ENCODE results near the gene CACNA1B. TPM values are rescaled to one million over a fixed set of nuclear protein-coding genes. Genes with fewer than 3 reads are reported as not detected.
"Not testable (repeated sequence)": the region's sequence is repeated elsewhere in the genome, so short reads cannot be mapped to it uniquely, and the experiment has no call there.

Gene CACNA1B
- total and polyA plus RNA-seq, 7 donors = under 0.01 to 1.4 (median 0.55) TPM; not detected in 1

- H3K27me3 ChIP-seq; intact Hi-C loops (cut with DNase I); H3K4me3 ChIP-seq; H3K27ac ChIP-seq; DNase-seq; H3K9me3 ChIP-seq; H3K36me3 ChIP-seq; H3K4me1 ChIP-seq: not testable (repeated sequence)
- WGBS, 2 donors = 78 to 84% methylated on average over 12 of the region's 12 CpGs
Observed at GRCh38 chr9:137888621-137889020, 11.0 kb downstream of the CACNA1B start.

- H3K9me3 ChIP-seq; intact Hi-C loops (cut with DNase I): not testable (repeated sequence)
- 86 to 91% methylated on average over 12 of the region's 14 CpGs for WGBS, 2 donors
Observed at GRCh38 chr9:137889966-137890365, 12.4 kb downstream of the CACNA1B start.

GRCh38 chr9:137890768-137891587 is 13.4 kb downstream of the CACNA1B start:
- WGBS, 2 donors = 71 to 74% methylated on average over 22 to 23 of the region's 24 CpGs
- DNase-seq; H3K36me3 ChIP-seq; H3K9me3 ChIP-seq; H3K4me3 ChIP-seq; H3K27ac ChIP-seq; intact Hi-C loops (cut with DNase I); H3K27me3 ChIP-seq; H3K4me1 ChIP-seq: not testable (repeated sequence)

More at GRCh38 chr9:137889966-137890365, 12.4 kb downstream of the CACNA1B start:
- not testable (repeated sequence) for H3K36me3 ChIP-seq, DNase-seq, H3K27ac ChIP-seq, H3K4me1 ChIP-seq, H3K4me3 ChIP-seq, H3K27me3 ChIP-seq

GRCh38 chr9:137891588-137892423 is 14.2 kb downstream of the CACNA1B start:
- Histone ChIP-seq H3K27ac (no peak overlapping the region), H3K27me3 (no peaks in the 10 kb centered on the region), H3K4me3 (no peak overlapping the region), H3K9me3 (no peaks in the 10 kb centered on the region), H3K36me3 (no peaks in the 10 kb centered on the region), H3K4me1 (no peaks in the 10 kb centered on the region)
- no peak for DNase-seq
- WGBS, 2 donors = 68 to 71% methylated on average over 20 of the region's 20 CpGs
- TF ChIP-seq CTCF (IDR thresholded peaks at IDR 0.05) = no peak
- TF ChIP-seq POLR2A (IDR thresholded peaks at IDR 0.05) = no peak
- no peak for TF ChIP-seq POLR2AphosphoS5 (IDR thresholded peaks at IDR 0.05)
- TF ChIP-seq EP300 (IDR thresholded peaks at IDR 0.05) = no peak
- intact Hi-C loops (cut with DNase I) = no loop called here

GRCh38 chr9:137892424-137893191 is 15.0 kb downstream of the CACNA1B start:
- H3K27ac ChIP-seq = no peak overlapping the region
- intact Hi-C loops (cut with DNase I) = no loop called here
- no peaks in the 10 kb centered on the region for H3K27me3 ChIP-seq
- H3K4me1 ChIP-seq = no peaks in the 10 kb centered on the region
- no peak for DNase-seq
- no peak overlapping the region for H3K4me3 ChIP-seq
- no peaks in the 10 kb centered on the region for H3K36me3 ChIP-seq
- no peak for TF ChIP-seq POLR2A (IDR thresholded peaks at IDR 0.05)
- no peak for TF ChIP-seq EP300 (IDR thresholded peaks at IDR 0.05)
- no peak for TF ChIP-seq POLR2AphosphoS5 (IDR thresholded peaks at IDR 0.05)
- no peak for TF ChIP-seq CTCF (IDR thresholded peaks at IDR 0.05)
- WGBS, 2 donors = 74 to 78% methylated on average over 22 of the region's 22 CpGs
- H3K9me3 ChIP-seq = no peaks in the 10 kb centered on the region

- Histone ChIP-seq H3K36me3 (no peaks in the 10 kb centered on the region), H3K27ac (no peak overlapping the region), H3K9me3 (no peaks in the 10 kb centered on the region), H3K4me3 (no peak overlapping the region), H3K27me3 (no peaks in the 10 kb centered on the region), H3K4me1 (no peaks in the 10 kb centered on the region)
- no peak for TF ChIP-seq CTCF (IDR thresholded peaks at IDR 0.05)
- no peak for TF ChIP-seq POLR2A (IDR thresholded peaks at IDR 0.05)
- no peak for TF ChIP-seq EP300 (IDR thresholded peaks at IDR 0.05)
- TF ChIP-seq POLR2AphosphoS5 (IDR thresholded peaks at IDR 0.05) = no peak
- intact Hi-C loops (cut with DNase I) = no loop called here
- no peak for DNase-seq
- 72 to 76% methylated on average over 5 of the region's 5 CpGs for WGBS, 2 donors
Observed at GRCh38 chr9:137893670-137894069, 16.1 kb downstream of the CACNA1B start.

Measured in sigmoid colon (tissue), 7 donors.